HG03342 (cell line): Measurements from ENCODE around the gene GMCL2.
A peak's percentile ranks its signal among the peaks of the same experiment; 100 is the strongest.

ENCODE experiments used
- ATAC-seq: cut with Tn5 transposase; IDR thresholded peaks from one replicate; pipeline ENCODE4 v1.9.1; 2021; ENCODE audit warnings: mild to moderate bottlenecking, moderate library complexity; ENCODE audit not compliant: unreplicated experiment

The GMCL2 gene

GRCh38 chr5:178186427-178186826, 744 bp downstream of the GMCL2 start:
- no peak for ATAC-seq

GRCh38 chr5:178182158-178182876, 4.9 kb downstream of the GMCL2 start:
- no peak for ATAC-seq

- ATAC-seq, result no peak
Measured at GRCh38 chr5:178180141-178180863, 6.9 kb downstream of the GMCL2 start.

- no peak for ATAC-seq
Measured at GRCh38 chr5:178177569-178177968, 9.6 kb downstream of the GMCL2 start.

- ATAC-seq, result no peak
Measured at GRCh38 chr5:178176791-178177190, 10.4 kb downstream of the GMCL2 start.

GRCh38 chr5:178174456-178174855, 12.7 kb downstream of the GMCL2 start:
- no peak for ATAC-seq

- no peak for ATAC-seq
Measured at GRCh38 chr5:178170455-178170854, 16.7 kb downstream of the GMCL2 start.

- no peak for ATAC-seq
Measured at GRCh38 chr5:178165581-178165980, 21.6 kb downstream of the GMCL2 start.

GRCh38 chr5:178163772-178164735, 23.1 kb downstream of the GMCL2 start:
- peak; percentile 92 for ATAC-seq

GRCh38 chr5:178162481-178162880, 24.7 kb downstream of the GMCL2 start:
- no peak for ATAC-seq

GRCh38 chr5:178160176-178160575, 27.0 kb downstream of the GMCL2 start:
- ATAC-seq, result no peak

- ATAC-seq, result no peak
Measured at GRCh38 chr5:178155065-178155464, 32.1 kb downstream of the GMCL2 start.

GRCh38 chr5:178153530-178154340, 33.4 kb downstream of the GMCL2 start, which contains the start of gene NHP2:
Gene NHP2, minus strand, starts transcription at chr5:178153885. Its CDS starts 68 bp downstream, at chr5:178153817.
- peak; percentile 99 for ATAC-seq

GRCh38 chr5:178152491-178153444, 34.4 kb downstream of the GMCL2 start:
- no peak for ATAC-seq

GRCh38 chr5:178150977-178151734, 36.0 kb downstream of the GMCL2 start:
- ATAC-seq, result no peak

GRCh38 chr5:178149199-178149932, 37.8 kb downstream of the GMCL2 start:
- no peak for ATAC-seq

- no peak for ATAC-seq
Measured at GRCh38 chr5:178147406-178147805, 39.8 kb downstream of the GMCL2 start.
